CD4-positive, alpha-beta T cell treated with Interleukin-4 for 1 hour (primary cell): ENCODE data around the gene PVR.
"Not testable (repeated sequence)": the region's sequence is repeated elsewhere in the genome, so short reads cannot be mapped to it uniquely, and the experiment has no call there.

Experiments
- DNase-seq, 2 donors: peaks; one replicate each; pipeline ENCODE4 v3.0.0-alpha.2; 2020 to 2022

PVR gene

GRCh38 chr19:44647144-44647543 is 3.4 kb downstream of the PVR start:
- DNase-seq = no peak

GRCh38 chr19:44648631-44649251 is 5.0 kb downstream of the PVR start:
- DNase-seq = no peak

- DNase-seq = no peak
These were observed 6.0 kb downstream of the PVR start for GRCh38 chr19:44649578-44650145.

- DNase-seq = no peak
These were observed 9.6 kb downstream of the PVR start for GRCh38 chr19:44653343-44653742.

- DNase-seq = peak; percentile 78 to 89
These were observed 10.5 kb downstream of the PVR start for GRCh38 chr19:44653977-44654774.

GRCh38 chr19:44657211-44657921 is 13.7 kb downstream of the PVR start:
- DNase-seq = peak; percentile 60 to 68

- DNase-seq = no peak
These were observed 14.5 kb downstream of the PVR start for GRCh38 chr19:44658069-44658733.

- no peak for DNase-seq
These were observed 16.4 kb downstream of the PVR start for GRCh38 chr19:44660081-44660480.

- no peak for DNase-seq
These were observed 17.5 kb downstream of the PVR start for GRCh38 chr19:44661205-44661604.

- DNase-seq = no peak
These were observed 18.2 kb downstream of the PVR start for GRCh38 chr19:44661904-44662303.

GRCh38 chr19:44662691-44663385 is 19.1 kb downstream of the PVR start:
- no peak for DNase-seq

- DNase-seq = no peak
These were observed 20.3 kb downstream of the PVR start for GRCh38 chr19:44663996-44664395.

- DNase-seq = no peak
These were observed 21.3 kb downstream of the PVR start for GRCh38 chr19:44664976-44665375.

- no peak for DNase-seq
These were observed 23.3 kb downstream of the PVR start for GRCh38 chr19:44666852-44667556.

- no peak for DNase-seq
These were observed 25.5 kb downstream of the PVR start for GRCh38 chr19:44668985-44669764.

- DNase-seq = not testable (repeated sequence)
These were observed 26.3 kb downstream of the PVR start for GRCh38 chr19:44670027-44670426.

GRCh38 chr19:44671400-44671799 is 27.7 kb downstream of the PVR start, which contains the start of gene CEACAM19:
CEACAM19 (plus strand) TSS chr19:44671482; CDS start chr19:44671932, 450 bp downstream.
- DNase-seq = no peak

GRCh38 chr19:44672226-44672625 is 28.5 kb downstream of the PVR start:
- DNase-seq = no peak

- DNase-seq = no peak
These were observed 29.8 kb downstream of the PVR start for GRCh38 chr19:44673510-44673909.

- no peak for DNase-seq
These were observed 31.8 kb downstream of the PVR start for GRCh38 chr19:44675521-44675920.
